Testis (tissue), 3 donors: Measurements from ENCODE around the gene MGLL. TPM values are rescaled to one million over a fixed set of nuclear protein-coding genes. Genes with fewer than 3 reads are reported as not detected.

Experiments
- DNase-seq: peaks from one replicate; pipeline ENCODE4 v3.0.0-alpha.2; 2019
- H3K27ac ChIP-seq, 2 donors: fragments of 200-600 bp; sonication (generic); one replicate each; pipeline ENCODE4 v1.5.1; 2019
- H3K27me3 ChIP-seq: fragments of 200-600 bp; sonication (generic); one replicate; pipeline ENCODE4 v1.5.1; 2019
- H3K36me3 ChIP-seq: fragments of 200-600 bp; sonication (generic); one replicate; pipeline ENCODE4 v1.5.1; 2017; ENCODE audit warnings: low read depth; ENCODE audit errors: missing control alignments
- H3K4me1 ChIP-seq: fragments of 200-600 bp; sonication (generic); one replicate; pipeline ENCODE4 v1.5.1; 2019
- H3K4me3 ChIP-seq, 2 donors: fragments of 200-600 bp; sonication (generic); one replicate each; pipeline ENCODE4 v1.5.1; 2017 to 2019
- H3K9me3 ChIP-seq: fragments of 200-600 bp; sonication (generic); one replicate; pipeline ENCODE4 v1.5.1; 2017
- CTCF ChIP-seq, 3 experiments: fragments of 450-650 bp in 2 of 3; fragments of 200-600 bp in 1 of 3; sonication (generic) in 1 of 3; IDR thresholded peaks; one replicate each; pipeline ENCODE4 v1.5.1; 2016 to 2019; ENCODE audit warnings: antibody characterized with exemption in 3 of 3, mild to moderate bottlenecking in 2 of 3, moderate library complexity in 1 of 3
- POLR2A ChIP-seq: fragments of 450-650 bp; IDR thresholded peaks from one replicate; pipeline ENCODE4 v1.6.1; 2017; ENCODE audit warnings: antibody characterized with exemption, mild to moderate bottlenecking, moderate library complexity
- WGBS, 2 donors: methylation state at CpG; one replicate each; pipeline ENCODE4 v1.1.5; 2018; 5-methylcytosine and 5-hydroxymethylcytosine counted together
- intact Hi-C: fragments of 100-400 bp; cut with DNase I; formaldehyde crosslinking; loops from one replicate; pipeline ENCODE4 v1.15.1; 2023; ENCODE audit warnings: low total_unique reads
- polyA plus RNA-seq: library from polyadenylated mRNA; stranded (reverse); fragments of 350-450 nt; fragmentation: Illumina TruSeq; extraction: RNeasy Lipid Tissue Mini Kit (QIAGEN cat#74804); gene quantifications from one replicate; pipeline ENCODE4 v1.2.3, GENCODE V29; 2014; ENCODE audit warnings: low read depth, low replicate concordance; ENCODE audit not compliant: insufficient read depth
- total RNA-seq, 2 donors: library from RNA; depleted of rRNA; stranded (reverse); fragments of >200 nt; gene quantifications; one replicate each; pipeline ENCODE4 v1.2.3, GENCODE V29; 2016

Gene MGLL
- total and polyA plus RNA-seq, 3 donors from 2014 or later, result 18.3 to 26.0 (median 19.2) TPM

- no peak for DNase-seq
- TF ChIP-seq POLR2A (no peak), CTCF (IDR thresholded peaks at IDR 0.05) (no peak)
- 95 to 96% methylated on average over 7 of the region's 7 CpGs for WGBS, 2 donors
- H3K9me3 ChIP-seq, result no peaks in the 10 kb centered on the region
- no peaks in the 10 kb centered on the region for H3K36me3 ChIP-seq
- intact Hi-C loops, result no loop called here
- peaks cover 14% of the 10 kb centered on the region for H3K4me1 ChIP-seq
- no peak overlapping the region for H3K4me3 ChIP-seq
- no peak overlapping the region for H3K27ac ChIP-seq
- no peaks in the 10 kb centered on the region for H3K27me3 ChIP-seq
Measured at GRCh38 chr3:127765735-127766134, 56.6 kb downstream of the MGLL start.

GRCh38 chr3:127764841-127765362 is 57.4 kb downstream of the MGLL start:
- WGBS, 2 donors, result 86 to 91% methylated on average over 5 of the region's 5 CpGs
- H3K9me3 ChIP-seq, result no peaks in the 10 kb centered on the region

GRCh38 chr3:127764301-127764700 is 58.0 kb downstream of the MGLL start:
- Histone ChIP-seq H3K9me3 (no peaks in the 10 kb centered on the region), H3K4me3 (no peak overlapping the region), H3K27ac (no peak overlapping the region), H3K4me1 (peaks cover 14% of the 10 kb centered on the region), H3K27me3 (no peaks in the 10 kb centered on the region), H3K36me3 (no peaks in the 10 kb centered on the region)
- DNase-seq, result no peak
- intact Hi-C loops, result no loop called here
- WGBS, 2 donors, result 76 to 87% methylated on average over 8 of the region's 8 CpGs
- TF ChIP-seq CTCF (IDR thresholded peaks at IDR 0.05) (no peak), POLR2A (no peak)

More at GRCh38 chr3:127764841-127765362, 57.4 kb downstream of the MGLL start:
- Histone ChIP-seq H3K27me3 (no peaks in the 10 kb centered on the region), H3K36me3 (no peaks in the 10 kb centered on the region), H3K4me3 (no peak overlapping the region), H3K4me1 (peaks cover 14% of the 10 kb centered on the region), H3K27ac (no peak overlapping the region)
- intact Hi-C loops, result no loop called here
- no peak for TF ChIP-seq CTCF (IDR thresholded peaks at IDR 0.05)
- no peak for TF ChIP-seq POLR2A
- no peak for DNase-seq

GRCh38 chr3:127763816-127764215 is 58.5 kb downstream of the MGLL start:
- 75% methylated on average over 7 of the region's 7 CpGs; no CpG with 5 or more reads in 1 of the 2 donors for WGBS, 2 donors
- Histone ChIP-seq H3K36me3 (no peaks in the 10 kb centered on the region), H3K9me3 (no peaks in the 10 kb centered on the region), H3K27ac (no peak overlapping the region), H3K4me1 (peaks cover 14% of the 10 kb centered on the region), H3K27me3 (no peaks in the 10 kb centered on the region), H3K4me3 (no peak overlapping the region)
- no peak for DNase-seq
- intact Hi-C loops, result no loop called here
- no peak for TF ChIP-seq POLR2A
- no peak for TF ChIP-seq CTCF (IDR thresholded peaks at IDR 0.05)

GRCh38 chr3:127763337-127763736 is 59.0 kb downstream of the MGLL start:
- Histone ChIP-seq H3K36me3 (no peaks in the 10 kb centered on the region), H3K27ac (no peak overlapping the region), H3K4me1 (peaks cover 14% of the 10 kb centered on the region), H3K27me3 (no peaks in the 10 kb centered on the region), H3K4me3 (no peak overlapping the region), H3K9me3 (no peaks in the 10 kb centered on the region)
- TF ChIP-seq POLR2A (no peak), CTCF (IDR thresholded peaks at IDR 0.05) (no peak)
- WGBS, 2 donors, result 91 to 92% methylated on average over 3 to 8 of the region's 8 CpGs
- intact Hi-C loops, result no loop called here
- no peak for DNase-seq
